Measurements from ENCODE around the gene ING2. TPM values are rescaled to one million over a fixed set of nuclear protein-coding genes. Genes with fewer than 3 reads are reported as not detected.
"Not testable (repeated sequence)": the region's sequence is repeated elsewhere in the genome, so short reads cannot be mapped to it uniquely, and the experiment has no call there.

ING2 gene
- polyA plus RNA-seq, 1 donor from 2014 or later: 17.2 TPM

GRCh38 chr4:183550345-183551093 is 45.7 kb downstream of the ING2 start:
- Mint-ChIP-seq H3K4me3 (no peak overlapping the region), H3K27me3 (peaks cover 14% of the 10 kb centered on the region), H3K4me1 (no peaks in the 10 kb centered on the region), H3K9me3 (peaks cover 0 to 2% (median 0%) of the 10 kb centered on the region in 3 donors), H3K27ac (no peak overlapping the region), H3K36me3 (no peaks in the 10 kb centered on the region)

- no peak overlapping the region for H3K27ac Mint-ChIP-seq
- H3K4me3 Mint-ChIP-seq: no peak overlapping the region
- H3K36me3 Mint-ChIP-seq: no peaks in the 10 kb centered on the region
- peaks cover 0 to 2% (median 0%) of the 10 kb centered on the region in 3 donors for H3K9me3 Mint-ChIP-seq
- no peaks in the 10 kb centered on the region for H3K4me1 Mint-ChIP-seq
- peaks cover 11% of the 10 kb centered on the region for H3K27me3 Mint-ChIP-seq
Observed at GRCh38 chr4:183552274-183553146, 47.7 kb downstream of the ING2 start.

GRCh38 chr4:183553147-183553478 is 48.3 kb downstream of the ING2 start:
- H3K27ac Mint-ChIP-seq, H3K4me1 Mint-ChIP-seq: not testable (repeated sequence)
- H3K27me3 Mint-ChIP-seq: peaks cover 10% of the 10 kb centered on the region

GRCh38 chr4:183553601-183554345 is 48.9 kb downstream of the ING2 start:
- peaks cover 0 to 2% (median 0%) of the 10 kb centered on the region in 3 donors for H3K9me3 Mint-ChIP-seq
- H3K4me1 Mint-ChIP-seq: no peaks in the 10 kb centered on the region
- H3K27ac Mint-ChIP-seq: no peak overlapping the region
- no peaks in the 10 kb centered on the region for H3K36me3 Mint-ChIP-seq
- peaks cover 4% of the 10 kb centered on the region for H3K27me3 Mint-ChIP-seq
- H3K4me3 Mint-ChIP-seq: no peak overlapping the region

More at GRCh38 chr4:183553147-183553478, 48.3 kb downstream of the ING2 start:
- not testable (repeated sequence) for H3K4me3 Mint-ChIP-seq, H3K9me3 Mint-ChIP-seq, H3K36me3 Mint-ChIP-seq

GRCh38 chr4:183554346-183554686 is 49.5 kb downstream of the ING2 start:
- Mint-ChIP-seq H3K36me3 (no peaks in the 10 kb centered on the region), H3K9me3 (peaks cover 0 to 2% (median 0%) of the 10 kb centered on the region in 3 donors), H3K4me1 (peaks cover 0 to 2% (median 0%) of the 10 kb centered on the region in 3 donors), H3K4me3 (no peak overlapping the region), H3K27me3 (peaks cover 2% of the 10 kb centered on the region), H3K27ac (no peak overlapping the region)

GRCh38 chr4:183554878-183555585 is 50.2 kb downstream of the ING2 start:
- Mint-ChIP-seq H3K9me3 (peaks cover 0 to 2% (median 0%) of the 10 kb centered on the region in 3 donors), H3K27ac (no peak overlapping the region), H3K4me1 (peaks cover 0 to 2% (median 0%) of the 10 kb centered on the region in 3 donors), H3K27me3 (peaks cover 2% of the 10 kb centered on the region), H3K4me3 (no peak overlapping the region), H3K36me3 (no peaks in the 10 kb centered on the region)

GRCh38 chr4:183556947-183557346 is 52.1 kb downstream of the ING2 start:
- Mint-ChIP-seq H3K4me1 (peaks cover 0 to 2% (median 0%) of the 10 kb centered on the region in 3 donors), H3K36me3 (no peaks in the 10 kb centered on the region), H3K27me3 (peaks cover 1% of the 10 kb centered on the region), H3K4me3 (no peak overlapping the region), H3K27ac (no peak overlapping the region), H3K9me3 (no peaks in the 10 kb centered on the region)

- no peak overlapping the region for H3K4me3 Mint-ChIP-seq
- no peak overlapping the region for H3K27ac Mint-ChIP-seq
- no peaks in the 10 kb centered on the region for H3K36me3 Mint-ChIP-seq
- peaks cover 0 to 2% (median 0%) of the 10 kb centered on the region in 3 donors for H3K4me1 Mint-ChIP-seq
- H3K9me3 Mint-ChIP-seq: no peaks in the 10 kb centered on the region
- peaks cover 1% of the 10 kb centered on the region for H3K27me3 Mint-ChIP-seq
Observed at GRCh38 chr4:183557611-183558010, 52.8 kb downstream of the ING2 start.

GRCh38 chr4:183558873-183559272 is 54.0 kb downstream of the ING2 start:
- Mint-ChIP-seq H3K9me3 (no peaks in the 10 kb centered on the region), H3K27ac (no peak overlapping the region), H3K4me1 (peaks cover 0 to 2% (median 0%) of the 10 kb centered on the region in 3 donors), H3K36me3 (no peaks in the 10 kb centered on the region), H3K27me3 (peaks cover 1% of the 10 kb centered on the region), H3K4me3 (no peak overlapping the region)

- H3K27ac Mint-ChIP-seq: no peak overlapping the region
- peaks cover 4% of the 10 kb centered on the region for H3K27me3 Mint-ChIP-seq
- no peaks in the 10 kb centered on the region for H3K9me3 Mint-ChIP-seq
Observed at GRCh38 chr4:183561905-183562304, 57.0 kb downstream of the ING2 start.

More at GRCh38 chr4:183561905-183562304, 57.0 kb downstream of the ING2 start:
- peaks cover 0 to 2% (median 0%) of the 10 kb centered on the region in 3 donors for H3K4me1 Mint-ChIP-seq
- no peak overlapping the region for H3K4me3 Mint-ChIP-seq
- H3K36me3 Mint-ChIP-seq: no peaks in the 10 kb centered on the region

Other genes starting within 250 kb of the ING2 start
- gene CLDN22, start 184.8 kb upstream of the ING2 start, polyA plus RNA-seq: not detected
- gene CLDN24, start 182.6 kb upstream of the ING2 start, polyA plus RNA-seq: not detected
- 38.8 TPM for gene CDKN2AIP, start 60.4 kb upstream of the ING2 start, polyA plus RNA-seq
- gene RWDD4, start 154.1 kb downstream of the ING2 start, polyA plus RNA-seq: 17.1 TPM
- gene TRAPPC11, start 154.2 kb downstream of the ING2 start, polyA plus RNA-seq: 19.5 TPM

Data from IgD-negative memory B cell (primary cell).